NCI-H2196 treated with DMSO at 0.1 percent for 48 hours (cell line): ENCODE results near the gene CDH22.

ENCODE experiments used
- DNase-seq: peaks from one replicate; lab custom pipeline; 2025; ENCODE audit not compliant: unreplicated experiment; lab: John Stamatoyannopoulos, UW

CDH22 gene

DNA sequence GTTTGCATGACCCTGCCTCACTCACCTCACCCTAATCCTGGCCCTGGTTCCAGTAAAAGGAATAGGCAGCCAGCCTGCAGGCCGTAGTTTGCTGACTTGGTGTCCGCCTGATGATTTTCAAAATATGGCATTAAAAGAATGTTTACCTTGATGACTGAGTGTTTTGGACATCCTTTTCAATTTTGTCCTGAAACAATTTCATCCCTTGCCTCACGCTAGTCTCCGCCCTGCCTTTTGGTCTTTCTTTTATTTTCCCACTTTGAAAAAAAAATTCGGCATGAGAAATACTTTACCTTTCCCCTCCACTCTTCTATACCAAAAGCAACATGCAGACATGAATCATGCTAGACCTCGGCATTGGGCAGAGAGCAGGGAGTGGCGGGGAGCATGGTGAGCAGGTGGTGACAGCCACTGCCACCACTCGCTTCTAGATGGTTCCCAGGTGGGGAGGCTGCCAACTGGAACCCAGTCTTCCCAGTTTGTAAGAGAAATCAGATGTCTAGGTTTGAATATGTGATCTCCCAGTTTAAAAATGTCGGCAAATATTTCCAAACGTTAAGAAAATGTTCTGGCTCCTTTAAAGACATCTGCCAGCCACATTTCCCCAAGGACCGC is 180.8 kb downstream of the CDH22 start:
- DNase-seq: no peak

DNA sequence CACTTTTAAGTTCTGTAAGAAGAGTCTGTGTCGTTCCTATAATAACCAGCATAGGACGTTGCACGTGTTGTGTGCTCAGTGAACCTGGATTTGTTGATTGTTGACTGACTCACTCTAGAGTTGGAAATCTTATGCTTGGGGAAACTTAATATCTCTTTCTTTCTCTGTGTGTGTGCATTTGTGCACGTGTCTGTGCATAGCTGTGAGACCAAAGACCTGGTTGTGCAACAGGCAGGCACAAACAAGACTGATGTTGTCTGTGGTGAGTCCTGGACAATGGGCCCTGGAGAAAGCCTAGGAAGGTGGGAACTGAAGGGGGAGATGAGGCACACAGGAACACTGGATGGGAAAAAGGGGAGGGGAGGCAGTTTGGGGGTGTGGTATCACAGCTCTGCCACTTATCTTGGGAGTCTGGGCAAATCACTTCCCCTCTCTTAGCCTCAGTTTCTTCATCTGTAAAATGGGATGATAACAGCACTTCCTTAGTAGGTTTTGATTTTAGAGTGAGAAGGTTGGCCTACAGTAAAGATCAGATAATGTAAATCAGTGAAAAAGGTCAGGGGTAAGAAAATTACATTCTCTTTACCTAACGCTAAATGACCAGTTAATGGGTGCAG is 181.8 kb downstream of the CDH22 start:
- no peak for DNase-seq
